ENCODE results near the gene PDE6A. TPM values are rescaled to one million over a fixed set of nuclear protein-coding genes. Genes with fewer than 3 reads are reported as not detected.

PDE6A gene
- total RNA-seq, 1 donor from 2014 or later: 0.12 TPM

DNA sequence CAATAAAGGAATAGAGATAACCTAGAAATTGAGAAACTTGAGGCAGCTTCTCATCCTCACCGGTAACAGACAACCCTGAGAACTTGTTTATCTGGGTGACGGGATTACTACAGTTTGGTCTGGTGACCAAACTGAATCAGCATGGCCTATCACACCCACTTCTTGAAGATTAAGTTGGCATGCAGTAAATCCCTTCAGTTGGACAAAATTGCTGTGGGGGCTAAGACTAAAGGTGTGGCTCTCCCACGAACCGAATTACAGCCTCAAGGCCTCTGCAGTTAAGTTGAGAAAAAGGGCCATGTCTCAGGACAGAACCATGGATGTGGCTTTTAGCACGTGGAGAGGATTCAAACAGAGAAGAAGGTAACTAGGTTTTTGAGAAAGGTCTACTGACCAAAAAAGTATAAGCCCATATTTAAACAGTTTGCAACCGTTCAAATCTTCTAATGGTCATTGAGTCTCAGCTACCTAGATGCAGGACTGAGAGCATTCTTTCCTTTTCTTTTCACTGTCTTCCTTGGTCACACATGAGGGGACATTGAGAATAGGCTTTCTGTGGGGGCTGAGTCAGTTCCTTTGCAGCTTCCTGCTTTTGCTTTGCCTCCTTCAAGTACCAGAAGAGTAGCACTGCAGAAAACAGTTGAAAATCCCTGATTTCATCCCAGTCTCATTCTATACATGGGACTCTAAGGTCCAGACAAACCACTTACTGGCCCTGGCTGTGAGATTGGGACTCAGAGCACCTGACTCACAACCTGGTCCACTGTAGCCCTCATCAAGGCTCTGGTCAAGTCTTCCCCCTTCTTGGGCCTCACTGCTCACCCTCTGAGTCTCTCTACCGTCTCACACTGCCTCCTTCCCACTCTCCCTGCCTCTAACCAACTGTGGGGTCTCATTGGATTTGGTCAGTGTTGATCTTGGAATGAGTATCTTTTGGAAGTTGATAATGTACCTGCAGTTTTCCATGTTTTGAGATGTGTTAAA is 30.9 kb downstream of the PDE6A start:
- Mint-ChIP-seq H3K4me1 (ENCODE audit: low read depth) (peaks cover 48% of the 10 kb centered on the region), H3K27ac (ENCODE audit: unreplicated experiment) (peak overlapping the region; percentile 86), H3K27me3 (ENCODE audit: low read depth) (no peaks in the 10 kb centered on the region), H3K4me3 (ENCODE audit: unreplicated experiment) (no peak overlapping the region), H3K36me3 (ENCODE audit: low read depth) (no peaks in the 10 kb centered on the region), H3K9me3 (ENCODE audit: low read depth) (no peaks in the 10 kb centered on the region)
- TF ChIP-seq, protein P1, sequence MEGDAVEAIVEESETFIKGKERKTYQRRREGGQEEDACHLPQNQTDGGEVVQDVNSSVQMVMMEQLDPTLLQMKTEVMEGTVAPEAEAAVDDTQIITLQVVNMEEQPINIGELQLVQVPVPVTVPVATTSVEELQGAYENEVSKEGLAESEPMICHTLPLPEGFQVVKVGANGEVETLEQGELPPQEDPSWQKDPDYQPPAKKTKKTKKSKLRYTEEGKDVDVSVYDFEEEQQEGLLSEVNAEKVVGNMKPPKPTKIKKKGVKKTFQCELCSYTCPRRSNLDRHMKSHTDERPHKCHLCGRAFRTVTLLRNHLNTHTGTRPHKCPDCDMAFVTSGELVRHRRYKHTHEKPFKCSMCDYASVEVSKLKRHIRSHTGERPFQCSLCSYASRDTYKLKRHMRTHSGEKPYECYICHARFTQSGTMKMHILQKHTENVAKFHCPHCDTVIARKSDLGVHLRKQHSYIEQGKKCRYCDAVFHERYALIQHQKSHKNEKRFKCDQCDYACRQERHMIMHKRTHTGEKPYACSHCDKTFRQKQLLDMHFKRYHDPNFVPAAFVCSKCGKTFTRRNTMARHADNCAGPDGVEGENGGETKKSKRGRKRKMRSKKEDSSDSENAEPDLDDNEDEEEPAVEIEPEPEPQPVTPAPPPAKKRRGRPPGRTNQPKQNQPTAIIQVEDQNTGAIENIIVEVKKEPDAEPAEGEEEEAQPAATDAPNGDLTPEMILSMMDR (IDR thresholded peaks at IDR 0.05): no peak
- DNase-seq (ENCODE audit: low spot score): no peak

DNA sequence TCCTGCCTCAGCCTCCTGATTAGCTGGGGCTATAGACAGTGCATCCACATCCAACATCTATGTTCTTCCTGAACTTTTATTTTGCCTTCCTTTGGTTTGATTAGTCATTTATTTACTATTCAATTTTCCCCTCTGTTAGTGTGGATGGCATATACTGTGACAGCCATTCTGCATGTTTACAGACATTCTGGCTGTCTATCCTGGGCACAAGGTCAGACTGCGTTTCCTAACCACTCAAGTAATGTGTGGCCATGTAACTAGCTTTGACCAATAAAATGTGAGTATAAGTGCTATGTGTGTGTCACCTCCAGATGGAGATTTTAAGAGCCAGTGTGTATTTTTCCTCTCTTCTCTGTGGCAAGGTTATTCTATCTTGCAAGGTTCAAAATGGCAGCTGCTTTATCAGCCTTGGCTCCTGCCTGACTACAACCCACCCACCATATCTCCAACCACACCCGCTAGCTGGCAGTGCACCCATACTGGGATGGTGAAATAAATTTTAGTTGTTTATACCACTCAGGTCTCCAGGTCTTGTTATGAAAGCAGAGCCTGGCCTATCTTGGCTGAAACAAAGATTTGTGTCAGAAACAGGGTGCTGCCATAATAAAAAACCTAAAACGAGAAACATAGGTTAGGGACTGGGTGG is 32.2 kb downstream of the PDE6A start:
- H3K9me3 Mint-ChIP-seq (ENCODE audit: low read depth): no peaks in the 10 kb centered on the region
- H3K27ac Mint-ChIP-seq (ENCODE audit: unreplicated experiment): no peak overlapping the region
- TF ChIP-seq, protein P1 (IDR thresholded peaks at IDR 0.05): no peak
- no peaks in the 10 kb centered on the region for H3K27me3 Mint-ChIP-seq (ENCODE audit: low read depth)
- H3K36me3 Mint-ChIP-seq (ENCODE audit: low read depth): no peaks in the 10 kb centered on the region
- H3K4me3 Mint-ChIP-seq (ENCODE audit: unreplicated experiment): no peak overlapping the region
- peaks cover 38% of the 10 kb centered on the region for H3K4me1 Mint-ChIP-seq (ENCODE audit: low read depth)
- no peak for DNase-seq (ENCODE audit: low spot score)

DNA sequence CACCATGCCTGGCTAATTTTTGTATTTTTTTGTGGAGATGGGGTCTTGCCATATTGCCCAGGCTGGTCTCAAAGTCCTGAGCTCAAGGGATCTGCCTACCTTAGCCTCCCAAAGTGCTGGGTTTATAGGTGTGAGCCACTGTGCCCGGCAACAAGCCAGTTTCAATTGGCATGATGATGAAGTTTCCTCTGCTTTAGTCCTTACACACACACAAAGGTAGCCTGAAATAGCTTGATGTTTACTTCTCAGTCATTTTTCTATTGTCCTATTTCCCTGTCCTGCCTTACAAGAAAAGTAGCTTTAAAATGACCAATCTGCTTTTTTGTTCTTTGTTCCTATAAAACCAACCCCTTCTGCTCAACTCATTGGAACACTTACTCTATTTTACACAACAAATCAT is 33.6 kb downstream of the PDE6A start:
- Mint-ChIP-seq H3K36me3 (ENCODE audit: low read depth) (no peaks in the 10 kb centered on the region), H3K27me3 (ENCODE audit: low read depth) (no peaks in the 10 kb centered on the region), H3K9me3 (ENCODE audit: low read depth) (no peaks in the 10 kb centered on the region), H3K27ac (ENCODE audit: unreplicated experiment) (no peak overlapping the region), H3K4me1 (ENCODE audit: low read depth) (peaks cover 25% of the 10 kb centered on the region), H3K4me3 (ENCODE audit: unreplicated experiment) (no peak overlapping the region)
- no peak for DNase-seq (ENCODE audit: low spot score)
- TF ChIP-seq, protein P1 (IDR thresholded peaks at IDR 0.05): no peak

DNA sequence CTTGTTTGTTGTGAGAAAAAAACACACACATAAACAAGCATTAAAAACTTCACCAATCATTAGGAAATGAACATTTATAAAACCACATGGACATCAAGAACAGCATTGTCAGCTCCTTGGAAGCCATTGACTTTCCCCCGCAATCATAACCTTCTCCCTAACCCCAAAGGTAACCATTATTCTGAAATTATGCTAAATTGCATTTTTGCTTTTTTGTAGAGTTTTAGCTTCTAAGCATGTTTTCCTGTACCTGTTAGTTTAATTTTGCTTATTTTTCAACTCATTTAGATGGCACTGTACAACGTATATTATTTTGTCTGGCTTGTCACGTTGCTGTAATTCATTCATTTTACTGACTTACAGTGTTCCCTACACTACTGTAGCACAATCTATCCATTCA is 36.8 kb downstream of the PDE6A start:
- Mint-ChIP-seq H3K27me3 (ENCODE audit: low read depth) (no peaks in the 10 kb centered on the region), H3K36me3 (ENCODE audit: low read depth) (no peaks in the 10 kb centered on the region), H3K4me3 (ENCODE audit: unreplicated experiment) (no peak overlapping the region), H3K4me1 (ENCODE audit: low read depth) (no peaks in the 10 kb centered on the region), H3K9me3 (ENCODE audit: low read depth) (no peaks in the 10 kb centered on the region), H3K27ac (ENCODE audit: unreplicated experiment) (no peak overlapping the region)
- no peak for DNase-seq (ENCODE audit: low spot score)
- TF ChIP-seq, protein P1 (IDR thresholded peaks at IDR 0.05): no peak

GRCh38 chr5:149904977-149905376 is 39.6 kb downstream of the PDE6A start:
- Mint-ChIP-seq H3K9me3 (ENCODE audit: low read depth) (no peaks in the 10 kb centered on the region), H3K4me3 (ENCODE audit: unreplicated experiment) (no peak overlapping the region), H3K4me1 (ENCODE audit: low read depth) (no peaks in the 10 kb centered on the region), H3K27ac (ENCODE audit: unreplicated experiment) (no peak overlapping the region), H3K27me3 (ENCODE audit: low read depth) (no peaks in the 10 kb centered on the region), H3K36me3 (ENCODE audit: low read depth) (no peaks in the 10 kb centered on the region)
- TF ChIP-seq, protein P1 (IDR thresholded peaks at IDR 0.05): no peak
- no peak for DNase-seq (ENCODE audit: low spot score)

Measured in chondrocyte (in vitro differentiated cells).